Measurements from ENCODE around the gene PER2.

- no peak for TF ChIP-seq CTCF (IDR thresholded peaks at IDR 0.05)
- no peak for TF ChIP-seq POLR2A (IDR thresholded peaks at IDR 0.05)
These were observed 16.9 kb upstream of the PER2 start for GRCh38 chr2:238305092-238305862.
